Stimulated activated CD4-positive, alpha-beta T cell treated with anti-CD3 and anti-CD28 coated beads, Interleukin-1b, Interleukin-23, amount 100 ng/mL, for 4 hours (primary cell): ENCODE results near the gene LTN1.

Source experiments
- DNase-seq, 2 donors: peaks; one replicate each; pipeline ENCODE4 v3.0.0-alpha.2; 2020; ENCODE audit warnings: low read depth in 2 of 2

The LTN1 gene

GRCh38 chr21:28882345-28882744, 110.3 kb downstream of the LTN1 start:
- DNase-seq, result no peak
